Measurements from ENCODE around the gene RAB31. TPM values are rescaled to one million over a fixed set of nuclear protein-coding genes. Genes with fewer than 3 reads are reported as not detected.

The RAB31 gene
- polyA plus RNA-seq, 2 of the 4 experiments (the other 2 are of a cell fraction): 16.9 to 46.3 TPM

DNA sequence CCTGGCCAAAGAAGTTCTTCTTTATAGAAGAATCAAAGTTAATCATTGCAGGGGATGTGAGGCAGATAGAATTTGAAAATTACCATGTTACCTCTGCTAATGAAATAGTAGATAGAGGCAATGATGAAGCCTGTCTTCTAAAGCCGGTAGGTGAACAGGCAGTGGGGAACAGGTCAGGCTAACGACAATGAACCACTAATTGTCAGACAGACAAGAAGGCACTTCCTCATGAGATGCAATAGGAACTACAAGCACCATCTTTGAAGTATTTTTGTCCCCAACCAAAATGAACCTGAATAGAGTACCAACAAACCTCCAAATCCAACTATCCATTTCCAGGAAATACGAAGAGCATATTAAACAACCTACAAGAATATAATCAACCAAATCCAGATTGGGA is 41.6 kb upstream of the RAB31 start:
- ATAC-seq: no peak
- Histone ChIP-seq H3K4me2 (no peak overlapping the region), H3K27ac (no peak overlapping the region), H3K4me3 (no peak overlapping the region), H3K9me3 (no peaks in the 10 kb centered on the region; the same call in 2 of the 3 replicates), H3K4me1 (no peaks in the 10 kb centered on the region)
- TF ChIP-seq, protein P1, sequence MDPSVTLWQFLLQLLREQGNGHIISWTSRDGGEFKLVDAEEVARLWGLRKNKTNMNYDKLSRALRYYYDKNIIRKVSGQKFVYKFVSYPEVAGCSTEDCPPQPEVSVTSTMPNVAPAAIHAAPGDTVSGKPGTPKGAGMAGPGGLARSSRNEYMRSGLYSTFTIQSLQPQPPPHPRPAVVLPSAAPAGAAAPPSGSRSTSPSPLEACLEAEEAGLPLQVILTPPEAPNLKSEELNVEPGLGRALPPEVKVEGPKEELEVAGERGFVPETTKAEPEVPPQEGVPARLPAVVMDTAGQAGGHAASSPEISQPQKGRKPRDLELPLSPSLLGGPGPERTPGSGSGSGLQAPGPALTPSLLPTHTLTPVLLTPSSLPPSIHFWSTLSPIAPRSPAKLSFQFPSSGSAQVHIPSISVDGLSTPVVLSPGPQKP (IDR thresholded peaks at IDR 0.05; ENCODE audit: low read depth, low read length): no peak
- no peak for TF ChIP-seq FOSL2 (IDR thresholded peaks at IDR 0.05)
- no peak for TF ChIP-seq FOSL2 (CRISPR knock-in tag; IDR thresholded peaks at IDR 0.05)
- TF ChIP-seq HOXB13 (CRISPR knock-in tag; IDR thresholded peaks at IDR 0.05; ENCODE audit: low read depth): no peak
- no peak for TF ChIP-seq RARB (CRISPR knock-in tag; IDR thresholded peaks at IDR 0.05)
- TF ChIP-seq HOXA7 (CRISPR knock-in tag; IDR thresholded peaks at IDR 0.05): no peak
- TF ChIP-seq JUN (IDR thresholded peaks at IDR 0.05): no peak
- TF ChIP-seq, protein P2, sequence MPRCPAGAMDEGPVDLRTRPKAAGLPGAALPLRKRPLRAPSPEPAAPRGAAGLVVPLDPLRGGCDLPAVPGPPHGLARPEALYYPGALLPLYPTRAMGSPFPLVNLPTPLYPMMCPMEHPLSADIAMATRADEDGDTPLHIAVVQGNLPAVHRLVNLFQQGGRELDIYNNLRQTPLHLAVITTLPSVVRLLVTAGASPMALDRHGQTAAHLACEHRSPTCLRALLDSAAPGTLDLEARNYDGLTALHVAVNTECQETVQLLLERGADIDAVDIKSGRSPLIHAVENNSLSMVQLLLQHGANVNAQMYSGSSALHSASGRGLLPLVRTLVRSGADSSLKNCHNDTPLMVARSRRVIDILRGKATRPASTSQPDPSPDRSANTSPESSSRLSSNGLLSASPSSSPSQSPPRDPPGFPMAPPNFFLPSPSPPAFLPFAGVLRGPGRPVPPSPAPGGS (IDR thresholded peaks at IDR 0.05): no peak
- no peak for FAIRE-seq
- ChIA-PET POLR2A (no interaction called here), CTCF (no interaction called here)
- no peak for DNase-seq (ENCODE audit: low read depth in 1 of 2, low spot score in 1 of 2)
- 87% methylated on average over 3 of the region's 3 CpGs for whole genome bisulfite sequencing (ENCODE audit: missing lambda C conversion rate)

DNA sequence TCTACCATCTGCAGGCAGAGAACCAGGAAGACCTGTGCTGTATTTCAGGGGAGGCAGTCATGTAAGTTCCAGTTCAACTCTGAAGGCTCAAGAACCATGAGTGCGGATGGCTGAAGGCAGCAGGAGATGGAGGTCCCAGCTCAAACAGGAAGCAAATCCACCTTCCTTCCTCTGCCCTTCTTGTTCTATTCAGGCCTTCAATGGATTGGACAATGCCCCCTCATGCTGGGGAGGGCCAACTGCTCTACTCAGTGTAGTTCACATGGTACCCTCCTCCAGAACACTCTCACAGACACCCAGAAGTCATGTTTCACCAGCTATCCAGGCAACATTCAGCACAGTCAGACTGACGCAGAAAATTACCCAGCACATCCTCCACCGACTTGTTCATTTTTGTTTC is 39.1 kb upstream of the RAB31 start:
- ChIA-PET POLR2A (no interaction called here), CTCF (interaction anchor here (0.6 to 3.5 kb wide), 3 partner anchors 20 to 526 kb away, joined by 3 to 14 read pairs (median 4); no protein-coding TSS in a partner anchor)
- ATAC-seq (no peak), FAIRE-seq (no peak), DNase-seq (ENCODE audit: low read depth in 1 of 2, low spot score in 1 of 2) (no peak)
- Histone ChIP-seq H3K27ac (peak overlapping the region in 1 of 2 experiments; percentile 41; a peak in 2 of 6 replicates), H3K9me3 (no peaks in the 10 kb centered on the region; the same call in 2 of the 3 replicates), H3K4me1 (peaks cover 12% of the 10 kb centered on the region), H3K4me3 (no peak overlapping the region), H3K4me2 (no peak overlapping the region)
- WGBS (ENCODE audit: missing lambda C conversion rate): 96% methylated on average over 3 of the region's 3 CpGs
- TF ChIP-seq SREBF2 (IDR thresholded peaks at IDR 0.05): no peak
- no peak for TF ChIP-seq EHF (CRISPR knock-in tag; IDR thresholded peaks at IDR 0.05)
- TF ChIP-seq TP53 (CRISPR knock-in tag; IDR thresholded peaks at IDR 0.05): no peak
- TF ChIP-seq CHD4 (IDR thresholded peaks at IDR 0.05; ENCODE audit: borderline replicate concordance): no peak
- no peak for TF ChIP-seq ZC3H11A (IDR thresholded peaks at IDR 0.05)
- no peak for TF ChIP-seq SMC3 (IDR thresholded peaks at IDR 0.05)
- no peak for TF ChIP-seq HDAC2 (IDR thresholded peaks at IDR 0.05)
- TF ChIP-seq RNF2 (IDR thresholded peaks at IDR 0.05; ENCODE audit: borderline replicate concordance, low read depth): no peak
- TF ChIP-seq, protein P1 (IDR thresholded peaks at IDR 0.05; ENCODE audit: low read depth, low read length): no peak
- TF ChIP-seq, protein P3, sequence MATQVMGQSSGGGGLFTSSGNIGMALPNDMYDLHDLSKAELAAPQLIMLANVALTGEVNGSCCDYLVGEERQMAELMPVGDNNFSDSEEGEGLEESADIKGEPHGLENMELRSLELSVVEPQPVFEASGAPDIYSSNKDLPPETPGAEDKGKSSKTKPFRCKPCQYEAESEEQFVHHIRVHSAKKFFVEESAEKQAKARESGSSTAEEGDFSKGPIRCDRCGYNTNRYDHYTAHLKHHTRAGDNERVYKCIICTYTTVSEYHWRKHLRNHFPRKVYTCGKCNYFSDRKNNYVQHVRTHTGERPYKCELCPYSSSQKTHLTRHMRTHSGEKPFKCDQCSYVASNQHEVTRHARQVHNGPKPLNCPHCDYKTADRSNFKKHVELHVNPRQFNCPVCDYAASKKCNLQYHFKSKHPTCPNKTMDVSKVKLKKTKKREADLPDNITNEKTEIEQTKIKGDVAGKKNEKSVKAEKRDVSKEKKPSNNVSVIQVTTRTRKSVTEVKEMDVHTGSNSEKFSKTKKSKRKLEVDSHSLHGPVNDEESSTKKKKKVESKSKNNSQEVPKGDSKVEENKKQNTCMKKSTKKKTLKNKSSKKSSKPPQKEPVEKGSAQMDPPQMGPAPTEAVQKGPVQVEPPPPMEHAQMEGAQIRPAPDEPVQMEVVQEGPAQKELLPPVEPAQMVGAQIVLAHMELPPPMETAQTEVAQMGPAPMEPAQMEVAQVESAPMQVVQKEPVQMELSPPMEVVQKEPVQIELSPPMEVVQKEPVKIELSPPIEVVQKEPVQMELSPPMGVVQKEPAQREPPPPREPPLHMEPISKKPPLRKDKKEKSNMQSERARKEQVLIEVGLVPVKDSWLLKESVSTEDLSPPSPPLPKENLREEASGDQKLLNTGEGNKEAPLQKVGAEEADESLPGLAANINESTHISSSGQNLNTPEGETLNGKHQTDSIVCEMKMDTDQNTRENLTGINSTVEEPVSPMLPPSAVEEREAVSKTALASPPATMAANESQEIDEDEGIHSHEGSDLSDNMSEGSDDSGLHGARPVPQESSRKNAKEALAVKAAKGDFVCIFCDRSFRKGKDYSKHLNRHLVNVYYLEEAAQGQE (IDR thresholded peaks at IDR 0.05): no peak
- TF ChIP-seq MAZ (IDR thresholded peaks at IDR 0.05; ENCODE audit: borderline replicate concordance, low read depth, low read length): no peak
- no peak for TF ChIP-seq FOSL2 (IDR thresholded peaks at IDR 0.05)
- no peak for TF ChIP-seq FOSL2 (CRISPR knock-in tag; IDR thresholded peaks at IDR 0.05)
- no peak for TF ChIP-seq ESRRA (IDR thresholded peaks at IDR 0.05; ENCODE audit: borderline replicate concordance, low read length)
- no peak for TF ChIP-seq NR3C1 (IDR thresholded peaks at IDR 0.05)
- TF ChIP-seq BHLHE40 (IDR thresholded peaks at IDR 0.05; ENCODE audit: low read depth, low read length): no peak
- TF ChIP-seq MYC (IDR thresholded peaks at IDR 0.05; ENCODE audit: borderline replicate concordance, low read length): no peak
- no peak for TF ChIP-seq CEBPB (IDR thresholded peaks at IDR 0.05)
- no peak for TF ChIP-seq RCOR1 (IDR thresholded peaks at IDR 0.05; ENCODE audit: low read depth, low read length)

Measured in A549 (cell line).